KG1 (cell line): ENCODE data around the gene NRF1.

Experiments
- DNase-seq: peaks from one replicate; lab custom pipeline; 2025; lab: John Stamatoyannopoulos, UW

The NRF1 gene

DNA sequence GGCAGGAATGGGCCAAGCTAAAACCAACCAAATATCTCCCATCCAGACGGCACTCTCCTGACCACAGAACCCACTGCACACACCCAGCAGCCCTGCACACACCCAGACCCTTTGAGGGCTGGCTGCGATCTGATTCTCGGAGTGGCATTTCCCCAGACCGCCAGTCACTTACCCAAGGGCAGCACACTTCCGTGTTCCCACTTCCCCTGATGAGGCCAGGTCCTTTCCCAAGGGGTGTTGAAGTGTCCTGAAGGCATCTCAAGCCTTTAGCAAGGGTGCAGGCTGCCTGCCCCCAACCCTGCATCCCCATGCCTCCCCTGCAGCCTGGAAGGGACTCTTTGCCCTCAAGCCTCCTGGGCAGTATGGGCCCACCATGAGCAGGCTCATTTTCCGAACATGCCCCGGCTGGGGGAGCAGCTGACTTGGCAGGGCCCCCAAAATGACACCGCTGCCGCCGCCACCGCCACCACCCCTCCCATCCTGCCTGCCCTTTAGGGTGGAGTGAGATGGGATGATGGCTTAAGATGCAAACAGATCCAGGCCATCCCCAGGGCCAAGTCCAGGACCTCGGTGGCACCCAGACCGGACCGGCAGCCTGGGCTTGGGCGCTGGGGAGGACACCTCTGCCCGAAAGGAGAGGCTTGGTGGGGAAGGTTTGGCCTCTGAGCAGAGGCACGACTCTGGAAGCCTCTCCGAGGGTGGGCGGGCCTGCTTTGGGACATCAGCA lies 159.8 kb downstream of the NRF1 start:
- no peak for DNase-seq

GRCh38 chr7:129771928-129772479 lies 160.5 kb downstream of the NRF1 start:
- no peak for DNase-seq

GRCh38 chr7:129772646-129773280 lies 161.2 kb downstream of the NRF1 start:
- no peak for DNase-seq

DNA sequence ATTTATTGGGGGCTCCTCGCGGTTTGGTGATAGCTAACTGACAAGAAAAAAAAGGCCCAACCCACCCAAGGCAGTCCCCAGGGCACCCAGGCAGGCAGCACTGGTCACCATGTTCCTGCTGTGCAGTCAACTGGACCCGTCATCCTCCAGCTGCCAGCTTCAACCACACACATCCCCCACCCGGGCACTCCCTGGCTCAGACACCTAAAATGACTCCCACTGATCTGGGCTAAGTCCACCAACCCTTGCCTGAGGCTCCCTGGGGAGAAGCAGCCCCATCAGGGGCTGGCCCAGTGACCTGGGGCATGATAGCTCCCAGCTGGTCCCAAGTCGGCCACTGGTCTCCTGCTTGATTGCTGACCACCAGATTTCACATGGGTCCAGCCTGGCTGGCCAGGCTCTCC lies 161.8 kb downstream of the NRF1 start:
- DNase-seq: no peak

DNA sequence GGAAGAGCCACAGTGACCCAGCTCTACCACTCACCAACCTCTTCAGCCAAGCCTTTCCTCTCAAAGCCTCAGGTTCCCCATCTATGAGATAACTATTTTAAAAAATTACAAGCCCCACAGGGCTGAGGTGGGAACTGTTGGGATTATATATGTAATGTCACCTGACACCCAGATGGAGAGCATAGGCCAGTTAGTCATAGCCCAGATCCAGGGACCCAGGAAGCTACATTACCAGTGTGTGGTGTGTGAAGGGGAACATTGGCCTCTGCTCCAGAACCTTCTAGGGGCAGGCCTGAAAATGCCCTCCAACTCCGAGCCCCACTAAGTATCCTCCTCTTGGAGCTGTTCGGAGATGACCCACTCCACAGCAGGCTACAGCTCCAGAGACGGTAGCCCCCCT lies 162.4 kb downstream of the NRF1 start:
- no peak for DNase-seq

DNA sequence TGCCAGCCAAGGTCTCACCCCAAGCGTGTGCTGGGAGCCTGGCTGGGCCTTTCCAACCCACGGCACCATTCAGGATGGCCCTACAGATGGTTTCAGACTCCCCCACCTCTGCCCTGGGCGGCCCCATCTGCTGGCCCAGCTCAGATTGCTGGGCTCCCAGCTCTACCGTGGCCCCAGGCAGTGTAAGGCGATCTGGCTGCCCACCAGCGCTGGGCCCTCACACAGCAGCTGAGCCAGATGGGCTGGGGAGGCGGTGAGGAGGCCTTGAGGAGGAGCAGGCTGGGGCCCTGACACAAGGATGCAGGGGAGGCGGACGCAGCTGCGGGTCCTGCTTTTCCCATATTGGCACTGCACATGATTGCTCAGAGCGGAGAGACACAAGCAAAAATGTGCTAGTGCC lies 162.8 kb downstream of the NRF1 start:
- DNase-seq: no peak

DNA sequence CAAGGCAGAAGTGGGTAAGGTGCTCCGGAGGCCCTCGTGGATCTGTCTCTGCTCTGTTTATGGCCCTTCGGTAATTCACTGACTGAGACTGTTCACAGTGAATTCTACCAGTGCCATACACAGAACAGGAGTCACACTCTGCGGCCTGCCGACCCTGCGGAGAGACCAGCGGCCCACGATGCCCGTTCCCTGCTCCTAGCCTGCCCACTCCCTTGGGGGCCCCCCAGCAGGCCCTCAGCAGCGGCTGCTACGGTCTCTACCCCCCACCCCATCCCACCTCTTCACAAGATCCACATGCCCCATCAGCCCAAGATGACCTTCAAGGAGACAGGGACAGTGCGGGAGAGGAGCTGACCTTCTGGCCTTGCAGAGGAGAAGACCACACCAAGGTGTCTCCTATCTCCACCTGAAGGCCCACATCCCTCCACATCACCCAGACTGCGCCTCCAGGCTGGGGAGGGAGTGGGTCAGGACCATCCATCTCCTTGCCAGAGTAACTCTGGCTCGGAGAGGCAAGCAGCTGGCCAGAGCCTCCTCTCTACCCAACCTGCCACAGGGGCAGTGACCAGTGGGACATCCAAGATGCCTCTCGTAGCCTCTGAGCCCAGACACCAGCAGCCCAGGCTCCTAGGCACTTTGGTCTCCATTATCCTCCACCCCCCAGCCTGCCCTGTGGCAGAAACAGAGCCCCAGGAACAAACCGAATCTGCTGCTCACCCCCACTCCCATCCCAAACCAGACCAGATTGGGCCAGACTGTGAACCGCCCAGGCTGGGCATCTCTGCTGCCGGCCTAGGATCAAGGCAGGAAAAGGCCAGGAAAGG lies 163.6 kb downstream of the NRF1 start:
- no peak for DNase-seq

GRCh38 chr7:129775695-129776361 lies 164.3 kb downstream of the NRF1 start:
- no peak for DNase-seq

DNA sequence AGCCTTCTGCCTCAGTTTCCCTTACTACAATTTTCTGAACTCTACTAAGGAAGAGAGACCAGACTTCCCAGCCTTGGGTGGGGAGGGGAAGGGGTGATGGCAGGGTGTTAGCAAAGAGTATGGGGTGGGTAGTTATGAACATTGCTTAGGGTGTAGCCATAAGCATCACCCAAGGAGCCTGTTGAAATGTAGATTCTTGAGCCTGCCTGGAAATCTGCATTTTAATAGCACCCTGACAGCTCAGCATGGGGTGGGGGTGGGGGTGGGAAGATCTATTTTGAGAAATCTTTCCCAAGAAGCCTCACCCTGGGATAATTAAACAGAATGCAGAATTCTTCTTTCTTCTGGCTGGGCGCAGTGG lies 164.8 kb downstream of the NRF1 start:
- no peak for DNase-seq

- DNase-seq: no peak
Measured at GRCh38 chr7:129777195-129777844, 165.8 kb downstream of the NRF1 start.

GRCh38 chr7:129777993-129778769 lies 166.7 kb downstream of the NRF1 start:
- no peak for DNase-seq

- DNase-seq: no peak
Measured at GRCh38 chr7:129778770-129779601, 167.5 kb downstream of the NRF1 start.

DNA sequence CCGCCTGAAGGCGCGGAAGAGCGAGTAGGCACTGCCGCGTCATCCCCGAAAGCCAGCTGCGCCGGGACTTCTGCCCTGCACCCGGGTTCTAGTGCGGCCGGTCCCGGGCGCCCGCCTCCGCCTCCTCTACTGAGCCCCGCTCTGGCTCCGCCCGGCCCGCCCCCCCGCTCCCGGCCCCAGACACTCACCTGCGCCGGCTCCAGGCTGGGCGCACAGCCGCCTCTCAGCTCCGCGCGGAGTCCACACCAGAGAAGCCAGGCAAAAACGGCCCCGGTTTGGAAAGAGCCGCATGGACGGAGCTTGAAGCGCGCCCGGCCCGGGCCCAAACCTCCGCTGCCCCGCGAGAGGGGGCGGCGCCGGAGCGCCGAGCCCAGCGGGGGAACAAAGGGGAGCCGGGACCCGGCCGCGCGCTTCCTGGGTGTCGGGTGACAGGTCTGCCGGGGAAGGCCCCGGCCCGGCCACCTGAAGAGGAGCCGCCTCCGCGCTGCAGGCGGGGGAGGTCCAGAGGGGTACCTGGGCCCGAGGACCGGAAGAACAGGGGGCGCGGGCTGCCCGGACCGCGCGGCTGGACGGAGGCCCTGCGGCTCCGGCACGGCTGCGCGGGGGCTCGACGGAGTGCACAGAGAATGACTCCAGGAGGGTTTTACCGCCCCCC lies 168.2 kb downstream of the NRF1 start:
- DNase-seq: no peak

DNA sequence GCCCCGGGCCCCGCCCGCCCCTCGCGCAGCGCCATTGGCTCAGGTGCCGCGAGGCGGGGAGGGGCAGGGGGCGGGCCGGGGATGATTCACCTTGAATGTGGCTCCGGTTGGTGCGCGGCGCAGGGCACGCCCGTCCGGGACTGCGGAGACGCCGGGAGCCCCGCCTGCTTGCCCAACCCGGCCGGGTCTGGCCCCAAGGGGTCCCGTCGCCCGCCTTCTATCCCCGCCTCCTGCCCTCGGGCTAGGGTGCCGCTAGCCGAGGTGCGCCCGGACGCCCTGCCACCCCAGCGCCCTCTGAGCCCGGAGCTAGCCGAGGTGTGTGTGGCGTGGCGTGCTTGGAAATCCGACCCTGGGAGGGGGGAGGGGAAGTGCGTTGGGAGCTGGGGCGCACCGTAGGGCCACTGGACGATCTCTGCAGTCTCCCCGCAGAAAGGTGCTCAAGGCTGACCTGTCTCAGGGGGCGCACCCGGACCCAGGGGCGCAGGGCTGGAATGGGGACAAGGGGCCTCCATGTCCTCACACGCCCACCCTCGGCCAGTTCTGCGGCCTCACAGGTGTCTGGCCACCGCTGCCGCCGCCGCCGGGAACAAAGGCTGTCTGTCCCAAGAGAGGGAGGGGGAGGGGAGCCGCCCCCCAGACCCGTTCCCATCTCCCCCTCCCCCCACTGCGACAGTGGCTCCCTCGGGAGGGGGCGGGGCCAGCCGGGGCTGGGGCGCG lies 168.9 kb downstream of the NRF1 start:
- no peak for DNase-seq

GRCh38 chr7:129780974-129781927 lies 169.7 kb downstream of the NRF1 start:
- no peak for DNase-seq

- DNase-seq: no peak
Measured at GRCh38 chr7:129781928-129782817, 170.7 kb downstream of the NRF1 start.
